H1 (cell line): Measurements from ENCODE around the gene TADA1. TPM values are rescaled to one million over a fixed set of nuclear protein-coding genes. Genes with fewer than 3 reads are reported as not detected.

Source experiments
- CHD7 ChIP-seq: fragments of 300-600 bp; sonication (generic); IDR thresholded peaks from 2 replicates; pipeline ENCODE4 v1.7.1; 2012; ENCODE audit warnings: low read length, moderate library complexity, mild to moderate bottlenecking, inconsistent platforms; ENCODE audit not compliant: insufficient replicate concordance
- GABPA ChIP-seq: IDR thresholded peaks from 2 replicates; pipeline ENCODE4 v1.6.1; 2011; ENCODE audit warnings: mild to moderate bottlenecking, low read length, moderate library complexity, borderline replicate concordance; ENCODE audit not compliant: insufficient read depth
- HDAC2 ChIP-seq, 2 experiments: fragments of 300-600 bp in 1 of 2; sonication (generic) in 1 of 2; IDR thresholded peaks; 2 replicates each; pipeline ENCODE4 v1.6.1; 2011 to 2012; ENCODE audit warnings: low read depth in 2 of 2, low read length in 2 of 2, mild to moderate bottlenecking in 2 of 2, moderate library complexity in 2 of 2, borderline replicate concordance in 1 of 2, inconsistent platforms in 1 of 2
- MAFK ChIP-seq: IDR thresholded peaks from 2 replicates; pipeline ENCODE4 v1.6.1; 2012; ENCODE audit warnings: low read depth, mild to moderate bottlenecking, improper control_type of control experiment, low read length
- NRF1 ChIP-seq: IDR thresholded peaks from 2 replicates; pipeline ENCODE4 v1.6.1; 2011; ENCODE audit warnings: mild to moderate bottlenecking, low read depth, low read length, improper control_type of control experiment
- RNF2 ChIP-seq: fragments of 200-900, 300-1000 bp; sonication (generic); IDR thresholded peaks from 2 replicates; pipeline ENCODE4 v1.7.1; 2016; ENCODE audit warnings: borderline replicate concordance, low read depth, mild to moderate bottlenecking, antibody characterized with exemption, low read length; ENCODE audit not compliant: poor library complexity, severe bottlenecking; ENCODE audit errors: missing control alignments
- SAP30 ChIP-seq: fragments of 300-600 bp; sonication (generic); IDR thresholded peaks from 2 replicates; pipeline ENCODE4 v1.7.1; 2012; ENCODE audit warnings: low read length, moderate library complexity, mild to moderate bottlenecking, inconsistent platforms; ENCODE audit not compliant: insufficient read depth, insufficient replicate concordance
- SIX5 ChIP-seq: IDR thresholded peaks from 2 replicates; pipeline ENCODE4 v1.6.1; 2011; ENCODE audit warnings: mild to moderate bottlenecking, low read depth, low read length
- TEAD4 ChIP-seq: IDR thresholded peaks from 2 replicates; pipeline ENCODE4 v1.6.1; 2012; ENCODE audit warnings: low read depth, low read length, inconsistent platforms, mixed read lengths
- polyA plus RNA-seq, 7 experiments: library from polyadenylated mRNA; depleted of rRNA in 3 of 7; stranded (reverse) in 5 of 7; unstranded in 2 of 7; fragments of >200 nt in 5 of 7; fragments of 200-250 nt in 2 of 7; gene quantifications; 1 replicate in 5 of 7; 2 replicates in 1 of 7; 4 replicates in 1 of 7; pipeline versions ENCODE4 v1.2.1 to v1.2.3, GENCODE V29; 2011 to 2013; ENCODE audit warnings: missing spikeins in 2 of 7, mixed read lengths in 2 of 7
- total RNA-seq: library from RNA; stranded (reverse); fragmentation: NEBNext Ultra II Directional; extraction: Animal tissue kit (Norgen Biotek cat#: 25700); gene quantifications from 2 replicates; pipeline ENCODE4 v1.2.1, GENCODE V29; 2021

TADA1 gene
- total and polyA plus RNA-seq, 2 of the 8 experiments (the other 6 are each of a cell fraction or from before 2014, with no cell fraction given): 21.1 to 23.6 TPM

- TF ChIP-seq SIX5 (no peak), GABPA (no peak), SAP30 (no peak), CHD7 (no peak), HDAC2 (IDR thresholded peaks at IDR 0.05; ENCODE audit: borderline replicate concordance in 1 of 2, low read depth in 2 of 2, low read length in 2 of 2) (peak in 1 of 2 experiments; percentile 70; a peak in 1 of 4 replicates), NRF1 (no peak), TEAD4 (no peak), RNF2 (no peak), MAFK (no peak; the same call in 1 of the 2 replicates)
Observed at GRCh38 chr1:166875734-166876539, at the start of gene TADA1 (continued).
